GM12878 (cell line): ENCODE results near the gene NMB. TPM values are rescaled to one million over a fixed set of nuclear protein-coding genes. Genes with fewer than 3 reads are reported as not detected.

Source experiments
- ATAC-seq: fragments of 200-7000 bp; cut with Tn5 transposase; 3 replicates; pipeline ENCODE4 v1.9.1; 2020; ENCODE audit warnings: mild to moderate bottlenecking, moderate library complexity
- BruUV-seq: library from RNA; stranded (reverse); fragments of 400-500 nt; replicated peaks from 2 replicates; lab custom pipeline; 2021; lab: Mats Ljungman, UMichigan
- CTCF ChIA-PET: fragments of 300-600 bp; sonication (Branson Sonifier 250); formaldehyde crosslinking; extraction: SDS; loops from one replicate; lab custom pipeline; 2021; ENCODE audit warnings: inconsistent platforms; lab: Yijun Ruan, JAX
- POLR2A ChIA-PET: fragments of 350-600 bp; formaldehyde crosslinking; extraction: SDS; loops from one replicate; lab custom pipeline; 2021; ENCODE audit warnings: inconsistent platforms; lab: Charles Lee
- RAD21 ChIA-PET: fragments of 300-600 bp; sonication (Branson Sonifier 250); formaldehyde crosslinking; loops from one replicate; lab custom pipeline; 2023; ENCODE audit warnings: antibody characterized with exemption; ENCODE audit not compliant: unreplicated experiment; lab: Charles Lee
- SMC1A ChIA-PET: fragments of 300-600 bp; sonication (Branson Sonifier 250); formaldehyde crosslinking; loops from one replicate; lab custom pipeline; 2023; ENCODE audit not compliant: unreplicated experiment, uncharacterized antibody; lab: Charles Lee
- DNase-seq: peaks from one replicate; pipeline ENCODE4 v3.0.0-alpha.2; 2011; ENCODE audit warnings: low read depth, low spot score
- FAIRE-seq: peaks from 3 replicates; lab custom pipeline; 2011; peaks lifted over from hg19 to GRCh38; lab: Jason Lieb, UNC
- H2AFZ ChIP-seq: 2 replicates; pipeline ENCODE4 v1.6.0; 2011; ENCODE audit warnings: low read depth, low read length, control low read depth; ENCODE audit not compliant: control insufficient read depth
- H3K27ac ChIP-seq: 2 replicates; pipeline ENCODE4 v1.5.1; 2011; ENCODE audit warnings: control low read depth; ENCODE audit not compliant: control insufficient read depth, insufficient read depth
- H3K27me3 ChIP-seq, 2 experiments: replicated peaks in 1 of 2; 2 replicates each; pipeline versions ENCODE4 v1.6.0 to v1.6.1; 2011; ENCODE audit warnings: low read length in 1 of 2; ENCODE audit not compliant: control insufficient read depth in 2 of 2, insufficient read depth in 2 of 2
- H3K36me3 ChIP-seq, 2 experiments: 2 replicates each; pipeline ENCODE4 v1.5.1; 2011; ENCODE audit warnings: low read length in 1 of 2; ENCODE audit not compliant: control insufficient read depth in 2 of 2, insufficient read depth in 2 of 2
- H3K4me1 ChIP-seq: 2 replicates; pipeline ENCODE4 v1.6.1; 2011; ENCODE audit warnings: mild to moderate bottlenecking, low read length, moderate library complexity, mixed read lengths; ENCODE audit not compliant: control insufficient read depth, insufficient read depth
- H3K4me2 ChIP-seq: 2 replicates; pipeline ENCODE4 v1.6.0; 2011; ENCODE audit warnings: control low read depth; ENCODE audit not compliant: control insufficient read depth, insufficient read depth
- H3K4me3 ChIP-seq: fragments of 200-600 bp; sonication (generic); 2 replicates; pipeline ENCODE4 v1.5.1; 2016
- H3K79me2 ChIP-seq: 2 replicates; pipeline ENCODE4 v1.6.0; 2011; ENCODE audit warnings: low read length; ENCODE audit not compliant: control insufficient read depth, insufficient read depth
- H3K9ac ChIP-seq: 2 replicates; pipeline ENCODE4 v1.8.0; 2011; ENCODE audit warnings: low read length, control low read depth, mixed read lengths; ENCODE audit not compliant: control insufficient read depth, insufficient read depth
- H3K9me3 ChIP-seq: replicated peaks from 3 replicates; pipeline ENCODE4 v1.5.1; 2011; ENCODE audit warnings: mild to moderate bottlenecking, low read length; ENCODE audit not compliant: control insufficient read depth, insufficient read depth
- H4K20me1 ChIP-seq: 2 replicates; pipeline ENCODE4 v1.6.0; 2011; ENCODE audit not compliant: control insufficient read depth, insufficient read depth
- BRCA1 ChIP-seq: IDR thresholded peaks from 2 replicates; pipeline ENCODE4 v1.6.1; 2011; ENCODE audit warnings: low read depth, low read length, improper control_type of control experiment
- CBX5 ChIP-seq: sonication (generic); IDR thresholded peaks from 2 replicates; pipeline ENCODE4 v1.6.1; 2016; ENCODE audit warnings: low read depth, moderate library complexity, mild to moderate bottlenecking, inconsistent platforms
- FOS ChIP-seq: IDR thresholded peaks from 3 replicates; pipeline ENCODE4 v1.6.1; 2011; ENCODE audit warnings: borderline replicate concordance; ENCODE audit not compliant: insufficient read length; ENCODE audit errors: extremely low read depth
- IRF4 ChIP-seq: IDR thresholded peaks from 2 replicates; pipeline ENCODE4 v1.6.1; 2011; ENCODE audit warnings: low read depth, low read length
- MEF2B ChIP-seq: fragments of 450-650 bp; IDR thresholded peaks from 2 replicates; pipeline ENCODE4 v1.6.1; 2018; ENCODE audit warnings: mild to moderate bottlenecking, moderate library complexity; ENCODE audit not compliant: partially characterized antibody, poor library complexity, severe bottlenecking
- MTA2 ChIP-seq: fragments of 450-650 bp; IDR thresholded peaks from 2 replicates; pipeline ENCODE4 v1.6.1; 2016; ENCODE audit warnings: low read depth, mild to moderate bottlenecking, moderate library complexity
- NBN ChIP-seq: fragments of 450-650 bp; IDR thresholded peaks from 2 replicates; pipeline ENCODE4 v1.6.1; 2016
- RCOR1 ChIP-seq: conservative IDR thresholded peaks from 2 replicates; pipeline ENCODE4 v1.6.1; 2012; ENCODE audit warnings: low read depth, low read length, improper control_type of control experiment
- TCF7 ChIP-seq: IDR thresholded peaks from 2 replicates; pipeline ENCODE4 v1.6.1; 2014; ENCODE audit warnings: antibody characterized with exemption, borderline replicate concordance
- ZNF24 ChIP-seq: fragments of 450-650 bp; IDR thresholded peaks from 2 replicates; pipeline ENCODE4 v1.6.1; 2017; ENCODE audit warnings: antibody characterized with exemption, mild to moderate bottlenecking
- WGBS: methylation state at CpG from one replicate; pipeline ENCODE4 v1.1.6; 2016; ENCODE audit warnings: low lambda C conversion rate; ENCODE audit not compliant: insufficient replicate concordance, insufficient coverage; ENCODE audit errors: missing lambda C conversion rate; 5-methylcytosine and 5-hydroxymethylcytosine counted together
- in situ Hi-C: fragments of 300-500 bp; cut with MboI; formaldehyde crosslinking; loops from 9 replicates; pipeline ENCODE4 v1.14.3; 2018; ENCODE audit warnings: mixed read lengths
- intact Hi-C: fragments of 100-400 bp; cut with micrococcal nuclease; formaldehyde crosslinking; loops from one replicate; pipeline ENCODE4 v1.14.2; 2022; ENCODE audit not compliant: unreplicated experiment
- polyA plus RNA-seq, 11 experiments: library from polyadenylated mRNA; depleted of rRNA in 4 of 11; unstranded in 6 of 11; stranded (reverse) in 5 of 11; fragments of >200 nt; fragmentation: Nextera tagmentation in 4 of 11; fragmentation: Illumina TruSeq in 1 of 11; extraction: Ambion mirVana in 4 of 11; extraction: Trizol in 1 of 11; gene quantifications; 1 replicate in 1 of 11; 2 replicates in 10 of 11; pipeline versions ENCODE4 v1.2.1 to v1.2.3, GENCODE V29; 2011 to 2016; ENCODE audit warnings: inconsistent platforms in 2 of 11, missing spikeins in 2 of 11, low read depth in 1 of 11
- total RNA-seq, 4 experiments: library from RNA; depleted of rRNA in 3 of 4; stranded (reverse); fragments of >200 nt in 3 of 4; fragmentation: Illumina TruSeq in 1 of 4; extraction: Trizol in 1 of 4; gene quantifications; 2 replicates each; pipeline versions ENCODE4 v1.2.1 to v1.2.3, GENCODE V29; 2013 to 2021
- TF ChIP-seq, protein P1 (sequence below): IDR thresholded peaks from 2 replicates; pipeline ENCODE4 v1.6.1; 2011; ENCODE audit warnings: low read depth, mild to moderate bottlenecking, low read length, moderate library complexity, borderline replicate concordance; ENCODE audit errors: extremely low read depth

NMB gene
- total and polyA plus RNA-seq, 10 of the 15 experiments (the other 5 are each of a cell fraction or from before 2014, with no cell fraction given), result 0.32 to 4.1 (median 1.6) TPM

DNA sequence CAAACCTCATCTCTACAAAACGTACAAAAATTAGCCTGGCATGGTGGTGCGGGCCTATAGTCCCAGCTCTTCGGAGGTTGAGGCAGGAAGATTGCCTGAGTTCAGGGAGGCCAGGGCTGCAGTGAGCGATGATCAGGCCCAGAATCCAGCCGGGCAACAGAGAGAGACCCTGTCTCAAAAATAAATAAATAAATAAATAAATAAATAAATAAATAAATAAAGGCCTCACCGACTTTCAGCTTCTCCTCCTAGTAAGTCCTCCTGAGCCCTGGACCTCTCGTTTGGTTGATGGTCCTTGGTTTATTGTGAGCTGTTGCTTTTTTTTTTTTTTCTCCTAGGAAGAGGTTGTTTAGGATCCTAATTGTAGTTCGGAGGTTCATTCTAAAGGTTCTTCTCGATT is 29.0 kb downstream of the NMB start:
- ATAC-seq, result no peak
- ChIA-PET SMC1A (interaction anchor here (0.6 to 4.3 kb wide), 3 partner anchors 25 to 148 kb away, joined by 3 to 22 read pairs (median 3); no protein-coding TSS in a partner anchor), POLR2A (interaction anchor here (1.3 kb wide), 1 partner anchor 194 kb away, joined by 3 read pairs; no protein-coding TSS in a partner anchor), CTCF (interaction anchor here (1.9 to 2.2 kb wide), 2 partner anchors 24 to 78 kb away, joined by 6 to 10 read pairs; no protein-coding TSS in a partner anchor), RAD21 (no interaction called here)
- H3K9ac ChIP-seq, result no peak overlapping the region
- no peak for FAIRE-seq
- no peaks in the 10 kb centered on the region for H3K9me3 ChIP-seq
- H3K36me3 ChIP-seq, result no peaks in the 10 kb centered on the region
- H3K4me2 ChIP-seq, result no peak overlapping the region
- 78% methylated on average over 9 of the region's 9 CpGs for WGBS
- no TSS peak for BruUV-seq
- H2AFZ ChIP-seq, result no peak overlapping the region
- intact Hi-C loops (no loop called here), in situ Hi-C loops (no loop called here)
- no peaks in the 10 kb centered on the region; the same call in 1 of the 2 replicates for H3K79me2 ChIP-seq
- DNase-seq, result no peak
- no peak for TF ChIP-seq NBN
- TF ChIP-seq BRCA1, result no peak
- TF ChIP-seq CBX5, result no peak
- TF ChIP-seq, protein P1, sequence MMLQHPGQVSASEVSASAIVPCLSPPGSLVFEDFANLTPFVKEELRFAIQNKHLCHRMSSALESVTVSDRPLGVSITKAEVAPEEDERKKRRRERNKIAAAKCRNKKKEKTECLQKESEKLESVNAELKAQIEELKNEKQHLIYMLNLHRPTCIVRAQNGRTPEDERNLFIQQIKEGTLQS, result no peak
- TF ChIP-seq ZNF24, result no peak
- TF ChIP-seq RCOR1, result no peak
- no peak for TF ChIP-seq MTA2
- TF ChIP-seq MEF2B, result no peak
- TF ChIP-seq FOS, result no peak
- no peak for TF ChIP-seq IRF4
- TF ChIP-seq TCF7, result no peak
- no peak overlapping the region for H3K4me3 ChIP-seq
- no peaks in the 10 kb centered on the region for H4K20me1 ChIP-seq
- no peaks in the 10 kb centered on the region for H3K27me3 ChIP-seq
- H3K4me1 ChIP-seq, result peaks cover 9% of the 10 kb centered on the region
- no peak overlapping the region for H3K27ac ChIP-seq
